ENCODE measurements around the gene GRM5. TPM values are rescaled to one million over a fixed set of nuclear protein-coding genes. Genes with fewer than 3 reads are reported as not detected.

The GRM5 gene
- total RNA-seq, 1 donor from 2014 or later: not detected

DNA sequence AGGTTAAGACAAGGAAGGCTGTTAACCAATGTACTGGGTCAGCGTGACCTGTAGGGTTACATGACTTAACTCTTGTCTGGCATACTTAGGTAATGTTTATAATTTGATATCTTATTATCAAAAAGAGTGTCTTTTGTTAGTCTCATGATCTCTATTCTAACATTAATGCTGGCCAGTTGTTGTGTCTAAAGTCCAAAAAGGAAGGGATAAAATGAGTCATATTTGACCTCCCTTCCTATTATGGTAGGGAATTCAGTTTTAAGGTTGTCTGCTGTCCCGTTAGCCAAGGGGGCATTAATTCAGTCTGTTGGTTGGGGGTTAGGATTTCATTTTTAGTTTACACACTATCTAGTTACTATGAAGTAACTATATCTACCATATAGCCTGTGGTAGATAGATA lies 364.0 kb downstream of the GRM5 start:
- DNase-seq (ENCODE audit: low spot score): no peak

DNA sequence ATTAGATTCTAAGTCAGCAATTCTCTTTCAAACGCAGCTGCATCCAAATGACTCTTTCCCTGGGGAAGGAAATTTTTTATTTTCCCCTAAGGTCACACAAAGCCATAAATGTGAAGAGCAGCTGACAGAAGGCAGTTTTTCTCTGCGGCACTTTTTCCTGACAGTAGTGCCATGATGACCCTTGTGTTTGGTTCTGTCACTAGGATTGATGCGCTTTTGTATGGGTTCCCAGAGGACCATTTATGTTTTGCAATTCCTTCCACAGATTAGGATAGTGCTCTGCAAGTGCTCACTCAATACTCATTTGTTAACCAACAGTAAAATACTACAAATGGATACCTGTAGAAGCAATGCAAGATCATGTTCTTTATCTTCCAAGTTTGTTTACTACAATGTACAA lies 368.6 kb downstream of the GRM5 start:
- DNase-seq (ENCODE audit: low spot score): no peak

DNA sequence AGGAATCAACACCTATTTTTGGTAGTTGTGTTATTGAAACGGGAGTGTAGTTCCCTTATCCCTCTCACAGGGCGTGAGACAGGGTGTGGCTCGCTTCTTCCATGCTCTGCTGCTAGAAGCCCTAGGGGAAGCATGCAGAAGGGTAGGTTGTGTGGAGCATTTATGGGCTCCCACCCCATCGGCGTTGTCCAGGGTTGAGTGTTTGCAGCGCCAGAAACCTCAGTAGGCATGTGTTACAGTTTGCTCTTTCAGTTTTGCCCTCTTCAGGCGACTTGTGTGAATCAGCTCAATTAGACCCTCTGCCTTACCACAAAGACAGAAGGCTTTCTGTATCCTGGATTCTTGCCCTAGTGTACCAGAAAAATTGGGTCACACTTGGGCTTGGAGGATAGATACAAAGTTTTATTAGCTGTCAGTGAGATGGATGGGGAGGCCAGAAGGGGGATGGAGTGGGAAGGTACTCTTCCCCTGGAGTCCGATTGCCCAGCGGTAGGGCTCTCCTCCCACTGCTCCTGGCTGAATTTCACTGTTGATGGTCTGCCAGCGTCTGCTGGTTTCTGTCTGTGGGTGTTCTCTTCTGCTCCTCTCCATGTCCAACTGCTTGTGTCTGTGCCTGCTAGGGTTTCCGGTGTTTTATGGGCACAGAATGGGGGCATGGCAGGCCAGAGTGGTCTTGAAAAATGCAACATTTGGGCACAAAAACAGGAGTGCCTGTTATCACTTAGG lies 369.9 kb downstream of the GRM5 start:
- no peak for DNase-seq (ENCODE audit: low spot score)

DNA sequence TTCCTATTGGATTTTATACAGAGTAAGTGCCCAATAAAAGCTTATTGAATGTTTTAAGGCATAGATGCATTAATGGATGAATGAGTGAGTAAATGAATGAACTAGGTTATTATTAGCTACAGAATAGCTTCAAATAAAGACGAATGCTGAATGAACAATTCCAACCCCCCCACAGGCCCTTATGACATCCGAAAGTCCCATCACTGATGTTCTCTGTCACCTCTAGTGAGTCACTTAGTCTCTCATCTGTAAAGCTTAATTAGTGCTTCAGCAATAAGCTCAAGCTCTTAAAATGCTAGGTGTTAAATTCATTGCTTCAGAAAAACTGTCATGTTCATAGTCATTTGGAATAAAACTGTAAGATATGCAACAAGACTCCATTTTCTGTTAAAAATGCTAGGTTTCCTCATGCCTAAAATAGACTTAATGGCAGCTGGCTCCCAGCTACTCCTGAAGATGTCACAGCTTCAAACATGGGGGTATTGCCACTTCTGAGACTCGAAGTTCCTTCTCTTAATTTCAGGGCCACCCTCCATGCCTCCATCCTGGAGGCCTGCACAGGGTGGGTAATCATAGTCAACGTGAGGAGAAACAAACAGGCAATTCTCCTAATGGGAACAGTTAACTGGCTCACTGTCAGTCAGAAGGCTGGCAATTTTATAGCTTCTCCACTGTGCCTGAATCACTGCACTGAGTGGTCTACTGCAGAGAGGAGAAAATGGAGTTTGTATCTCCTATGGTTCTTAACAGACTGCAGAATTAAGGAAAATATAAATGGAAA lies 373.3 kb downstream of the GRM5 start:
- no peak for DNase-seq (ENCODE audit: low spot score)

DNA sequence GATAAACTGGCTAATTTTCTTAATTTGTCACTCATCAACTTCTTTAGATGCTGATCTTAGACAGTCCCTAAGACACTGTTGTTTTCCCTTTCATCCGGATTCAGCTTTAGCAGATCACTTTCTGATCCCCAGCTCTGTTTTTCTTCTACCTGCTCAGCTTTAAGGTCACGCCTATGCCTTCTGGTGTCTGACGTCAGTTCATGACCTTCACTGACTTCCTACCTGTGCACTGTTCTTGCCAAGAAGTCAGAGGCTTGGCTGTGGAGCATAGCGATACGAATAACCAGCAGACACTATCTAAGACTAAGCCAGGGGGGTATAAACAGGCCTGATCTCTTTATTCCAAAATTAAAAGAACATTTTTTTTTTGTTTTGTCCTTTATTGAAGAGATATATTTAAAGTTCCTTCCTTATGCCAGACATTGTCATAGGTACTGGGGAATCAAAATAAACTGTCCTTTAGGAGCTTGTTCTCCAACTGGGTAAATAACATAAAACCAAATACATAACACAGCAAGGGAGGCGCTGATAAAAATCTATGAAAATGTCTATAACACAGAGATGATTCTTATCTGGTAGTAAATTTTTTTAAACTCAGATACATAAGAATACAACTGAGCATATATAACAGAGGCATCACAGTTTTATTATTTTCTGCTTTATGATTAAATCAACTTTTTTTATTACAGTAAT lies 376.1 kb downstream of the GRM5 start:
- no peak for DNase-seq (ENCODE audit: low spot score)

DNA sequence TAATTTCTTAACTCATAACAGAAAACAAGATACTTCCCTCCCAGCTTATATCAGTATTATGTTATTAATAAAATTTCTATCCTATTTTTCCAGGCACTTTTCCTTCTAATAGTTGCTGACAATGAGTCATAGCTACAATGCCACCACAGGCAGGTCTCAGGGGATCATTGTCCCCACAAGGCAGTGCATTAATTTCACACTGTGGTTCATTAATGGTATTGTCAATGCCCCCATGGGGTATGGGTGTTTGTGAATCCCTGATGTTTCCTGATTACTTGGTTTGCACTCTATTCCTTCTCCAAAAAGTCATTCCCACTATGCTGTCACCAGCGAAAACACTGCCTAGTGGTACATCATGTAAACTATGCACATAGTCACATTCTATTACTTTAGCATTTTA lies 382.8 kb downstream of the GRM5 start:
- no peak for DNase-seq (ENCODE audit: low spot score)

DNA sequence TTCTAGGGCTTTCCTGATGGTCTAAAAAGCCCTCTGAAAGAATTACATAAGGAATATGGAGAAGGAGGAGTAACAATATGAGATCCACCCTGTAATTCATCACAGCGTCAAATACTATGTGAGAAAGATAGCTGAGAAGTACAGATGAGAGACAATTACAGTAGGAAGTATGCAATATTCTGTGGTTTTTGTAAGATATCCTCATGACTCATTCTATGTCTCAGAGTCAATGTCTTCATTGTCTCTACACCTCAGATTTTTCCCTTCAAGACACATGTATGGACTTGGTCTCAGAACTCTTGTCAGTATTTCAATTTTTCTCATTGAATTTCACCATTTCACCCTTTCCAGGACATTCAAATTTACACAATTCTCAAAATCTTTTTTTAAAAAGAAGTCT lies 385.0 kb downstream of the GRM5 start:
- no peak for DNase-seq (ENCODE audit: low spot score)

DNA sequence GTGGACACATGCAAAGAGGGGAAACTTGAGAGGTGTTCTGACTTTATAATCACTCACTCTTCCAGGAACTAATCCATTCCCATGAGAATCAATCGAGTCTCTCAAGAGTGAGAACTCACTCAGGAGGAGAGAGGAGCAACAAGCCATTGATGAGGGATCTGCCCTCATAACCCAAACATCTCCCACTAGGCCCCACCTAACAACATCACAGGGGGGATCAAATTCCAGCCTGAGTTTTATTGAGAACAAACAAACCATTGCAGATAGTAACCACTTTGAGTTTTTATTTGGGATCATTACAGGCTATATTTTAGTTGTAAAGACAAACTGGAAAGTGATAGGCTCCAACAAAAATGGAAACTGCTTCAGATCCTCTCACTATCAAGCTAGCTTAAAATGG lies 399.4 kb downstream of the GRM5 start:
- no peak for DNase-seq (ENCODE audit: low spot score)

DNA sequence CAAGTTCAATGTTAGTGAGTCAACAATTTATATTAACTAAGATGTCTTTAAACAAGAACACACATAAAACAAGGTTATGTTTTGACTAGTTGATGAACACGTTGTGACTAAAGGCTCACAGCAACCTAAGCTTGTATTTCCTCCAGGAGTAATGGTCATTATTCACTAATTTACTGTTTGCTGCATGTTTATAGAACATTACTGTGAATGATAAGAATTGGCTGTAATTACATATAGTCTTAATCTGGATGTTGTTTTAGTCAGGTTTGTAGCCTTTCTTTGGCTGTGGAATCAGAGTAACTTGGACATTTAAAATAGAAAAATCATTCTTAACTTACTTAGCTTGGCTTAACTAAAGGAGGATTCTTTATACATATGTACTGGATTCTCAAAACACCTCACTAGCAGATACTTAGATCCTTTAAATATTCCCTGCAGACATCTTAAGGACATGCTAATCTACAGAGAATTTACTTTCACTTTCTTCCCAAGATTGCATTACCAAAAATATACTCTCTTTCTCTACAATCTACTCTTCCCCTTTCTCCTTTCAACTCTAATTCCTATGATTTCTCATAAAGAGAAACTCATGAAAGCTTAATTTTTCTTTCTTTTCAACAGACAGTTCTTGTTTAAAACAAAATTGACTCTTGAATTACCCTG lies 408.6 kb downstream of the GRM5 start:
- DNase-seq (ENCODE audit: low spot score): no peak

DNA sequence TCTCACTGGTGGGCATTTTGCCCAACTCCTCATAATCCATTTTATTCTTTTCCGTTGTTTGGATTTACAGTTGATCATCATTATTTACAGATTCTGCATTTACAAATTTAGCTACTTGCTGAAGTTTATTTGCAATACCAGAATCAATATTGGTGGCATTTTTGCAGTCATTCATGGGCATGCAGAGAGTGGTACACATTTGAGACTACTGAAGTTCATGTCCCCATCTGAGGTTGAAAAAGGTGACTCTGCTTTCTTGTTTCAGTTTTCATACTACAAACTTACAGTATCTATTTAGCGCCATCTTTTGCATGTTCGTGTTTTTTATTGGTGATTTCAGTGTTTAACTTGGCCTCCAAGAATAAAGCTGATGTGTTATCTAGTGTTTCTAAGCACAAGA lies 409.5 kb downstream of the GRM5 start:
- DNase-seq (ENCODE audit: low spot score): no peak

DNA sequence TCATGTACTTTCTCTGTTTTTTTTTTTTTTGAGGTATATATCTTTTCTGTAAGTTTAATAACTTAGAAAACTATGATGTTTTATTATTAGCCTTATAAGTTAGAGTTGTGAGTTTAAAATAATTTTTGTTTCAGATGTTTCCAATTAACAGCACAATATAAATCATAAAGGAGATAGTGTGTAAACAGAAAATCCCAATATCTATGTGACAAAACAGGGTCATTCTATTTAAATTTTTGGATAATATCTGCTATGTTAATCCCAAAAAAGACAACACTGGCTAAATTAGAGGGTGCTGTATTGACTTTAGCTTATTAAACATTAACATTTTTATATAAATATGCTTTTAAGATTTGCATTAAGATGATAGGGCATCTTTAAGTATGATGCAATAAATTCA lies 410.1 kb downstream of the GRM5 start:
- DNase-seq (ENCODE audit: low spot score): no peak

DNA sequence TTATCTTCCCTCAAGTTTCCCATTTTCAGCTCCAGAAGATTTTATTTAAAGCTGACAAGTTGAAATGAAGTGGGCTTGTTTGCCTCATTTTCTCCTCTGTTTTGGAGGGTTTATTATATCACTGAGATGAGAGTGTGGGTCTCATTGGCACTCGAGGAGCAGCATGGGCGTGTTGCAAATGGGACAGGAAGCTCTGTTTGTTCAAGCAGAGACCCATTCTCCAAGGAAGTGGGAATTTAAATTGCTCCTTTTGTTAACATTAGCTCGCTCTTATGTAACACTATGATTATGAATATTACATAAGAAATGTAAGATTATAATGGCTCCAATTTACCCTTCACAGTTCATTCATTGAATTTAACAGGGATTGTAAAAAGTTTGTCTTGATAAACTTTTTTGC lies 410.6 kb downstream of the GRM5 start:
- no peak for DNase-seq (ENCODE audit: low spot score)

DNA sequence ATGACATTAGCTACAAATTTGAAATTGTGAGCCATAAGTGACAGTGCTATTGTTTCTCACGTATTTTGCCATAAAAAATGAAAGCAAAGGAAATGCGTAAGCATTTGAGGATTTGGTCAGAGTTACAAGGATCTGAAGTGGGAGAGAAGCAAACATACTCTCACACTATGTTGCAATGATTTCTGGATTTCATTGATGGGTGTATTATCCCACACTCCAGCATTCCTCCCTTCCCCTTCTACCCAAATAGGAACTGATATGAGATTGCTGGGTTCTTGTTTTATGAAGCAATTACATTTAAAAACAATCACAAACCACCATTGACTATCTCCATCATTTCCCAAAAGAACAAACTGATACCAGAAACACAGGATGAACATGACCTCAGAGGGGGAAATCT lies 414.2 kb downstream of the GRM5 start:
- no peak for DNase-seq (ENCODE audit: low spot score)

DNA sequence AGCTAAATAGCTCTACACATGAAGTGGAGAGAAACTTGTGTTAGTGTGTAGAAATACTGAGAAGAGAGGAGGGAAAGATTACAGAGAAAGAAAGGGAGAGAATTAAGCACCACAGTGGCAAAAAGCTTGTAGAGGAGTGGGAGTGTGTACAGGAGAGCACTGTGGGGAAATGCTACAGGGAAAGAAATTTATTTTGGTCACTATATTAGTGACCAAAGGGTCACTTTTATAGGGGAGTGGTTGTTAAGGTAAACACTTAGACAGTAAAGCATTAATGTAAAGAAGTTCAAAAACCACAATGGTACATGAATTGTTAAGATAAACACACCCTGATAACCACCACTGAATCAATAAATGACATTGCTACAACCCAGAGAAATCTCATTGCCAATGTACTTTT lies 421.1 kb downstream of the GRM5 start:
- DNase-seq (ENCODE audit: low spot score): no peak

DNA sequence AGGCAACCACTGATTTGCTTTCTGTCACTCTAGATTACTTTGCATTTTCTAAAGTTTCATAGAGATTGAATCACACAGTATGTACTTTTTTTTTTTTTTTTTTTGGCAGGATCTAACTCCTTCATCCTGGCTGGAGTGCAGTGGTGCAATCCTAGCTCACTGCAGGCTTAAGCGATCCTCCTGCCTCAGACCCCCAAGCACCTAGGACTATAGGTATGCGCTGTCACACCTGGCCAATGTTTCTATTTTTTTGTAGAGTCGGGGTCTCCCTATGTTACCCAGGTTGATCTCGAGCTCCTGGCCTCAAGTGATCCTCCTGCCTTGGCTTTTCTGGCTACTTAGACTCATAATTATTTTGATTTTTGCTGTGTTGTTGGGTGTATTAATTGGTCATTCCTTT lies 433.6 kb downstream of the GRM5 start:
- no peak for DNase-seq (ENCODE audit: low spot score)

DNA sequence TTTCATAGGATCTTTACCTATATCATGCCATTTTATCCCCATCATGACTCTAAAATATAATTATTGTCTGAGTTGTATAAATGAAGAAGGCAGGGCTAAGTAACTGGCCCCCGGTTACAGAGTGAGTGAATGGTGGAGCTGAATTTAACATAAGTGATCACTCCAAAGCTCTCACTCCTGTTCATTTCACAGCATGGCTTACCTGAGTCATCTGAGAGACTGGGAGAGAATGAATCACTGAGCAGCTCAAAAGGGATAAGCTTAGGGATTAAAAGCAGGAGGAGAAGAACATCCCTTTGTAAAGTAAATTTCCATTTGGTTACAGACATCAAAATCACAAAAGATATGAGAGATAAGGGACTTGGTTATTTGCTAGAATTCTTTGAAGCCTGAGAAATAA lies 434.3 kb downstream of the GRM5 start:
- DNase-seq (ENCODE audit: low spot score): no peak

DNA sequence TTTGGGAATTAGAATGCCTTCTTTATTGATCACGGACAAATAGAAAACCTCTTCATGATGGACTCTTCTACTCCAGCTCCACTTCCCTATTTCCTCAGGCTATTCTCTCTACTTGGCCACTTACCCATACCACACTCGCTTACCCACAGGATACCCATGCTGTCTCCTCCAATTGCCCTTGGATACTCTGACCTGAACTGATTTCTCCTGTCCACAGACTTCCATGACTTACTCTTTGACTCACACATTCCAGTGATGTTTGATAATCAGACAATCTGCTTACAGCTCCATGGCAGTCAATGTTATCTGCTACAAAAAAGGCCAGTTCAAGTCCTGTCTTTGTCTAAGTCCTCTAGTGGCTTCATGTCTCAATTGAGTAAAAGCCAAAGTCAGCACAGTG lies 436.3 kb downstream of the GRM5 start:
- DNase-seq (ENCODE audit: low spot score): no peak

DNA sequence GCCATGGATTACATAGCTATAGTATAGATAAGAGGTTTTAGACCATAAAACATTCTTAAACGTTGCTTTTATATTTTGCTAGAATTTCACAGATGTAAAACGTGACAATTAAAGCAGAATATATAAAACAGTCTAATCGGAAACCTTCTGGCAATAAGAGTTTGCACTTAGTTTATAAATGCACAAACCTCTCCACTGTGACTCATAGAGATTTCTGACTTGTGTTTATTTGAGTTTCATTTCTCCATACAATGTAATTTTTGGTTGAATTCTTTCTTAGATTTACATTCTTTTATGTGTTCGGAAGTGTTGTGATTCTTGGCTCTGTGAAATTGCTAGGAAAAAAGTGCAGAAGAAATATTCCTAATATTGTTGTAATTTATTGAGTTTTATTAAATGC lies 439.6 kb downstream of the GRM5 start:
- no peak for DNase-seq (ENCODE audit: low spot score)

DNA sequence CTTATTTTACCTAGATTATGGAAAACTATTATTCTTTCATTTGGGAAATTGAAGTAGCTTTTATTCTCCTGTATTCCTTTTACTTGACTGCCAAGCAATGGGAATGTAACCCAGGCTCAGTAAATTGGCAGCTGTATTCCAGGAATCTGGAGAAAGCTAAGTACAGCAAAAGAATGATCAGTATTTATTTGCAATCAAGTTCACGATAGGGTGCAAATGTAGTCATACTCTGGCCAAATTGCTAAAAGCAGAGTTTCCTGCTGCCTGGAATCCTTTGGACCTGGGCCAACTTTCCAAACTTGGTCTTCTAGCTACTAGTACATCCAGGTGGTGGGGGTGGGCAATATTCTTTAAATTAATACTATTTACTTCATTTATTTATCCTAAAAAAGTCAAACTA lies 442.3 kb downstream of the GRM5 start:
- no peak for DNase-seq (ENCODE audit: low spot score)

DNA sequence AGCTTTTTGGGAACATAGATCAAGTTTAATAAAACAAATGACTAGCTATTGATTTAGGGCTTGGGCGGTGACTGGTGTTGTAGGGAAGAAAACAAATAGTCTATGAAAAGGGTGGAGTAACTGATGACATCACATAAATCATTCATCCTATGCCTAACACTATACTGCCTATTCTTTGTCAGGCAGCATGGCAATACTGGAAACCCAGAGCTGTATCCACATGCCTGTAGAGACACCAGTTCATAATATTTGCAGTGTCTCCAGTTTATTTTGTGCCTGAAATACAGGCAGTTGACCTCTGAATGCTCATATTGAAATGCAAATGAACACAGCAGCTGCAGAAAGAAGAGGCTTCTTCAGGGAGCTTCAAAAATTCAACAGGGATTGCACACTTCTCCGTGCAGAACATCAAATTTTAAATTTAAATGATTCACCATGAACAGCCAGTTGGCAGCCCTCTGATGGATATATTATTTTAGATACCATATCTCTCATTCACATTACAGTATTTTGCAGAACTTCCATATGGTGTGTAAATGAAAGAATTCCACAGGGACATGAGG lies 445.1 kb downstream of the GRM5 start:
- DNase-seq (ENCODE audit: low spot score): no peak

DNA sequence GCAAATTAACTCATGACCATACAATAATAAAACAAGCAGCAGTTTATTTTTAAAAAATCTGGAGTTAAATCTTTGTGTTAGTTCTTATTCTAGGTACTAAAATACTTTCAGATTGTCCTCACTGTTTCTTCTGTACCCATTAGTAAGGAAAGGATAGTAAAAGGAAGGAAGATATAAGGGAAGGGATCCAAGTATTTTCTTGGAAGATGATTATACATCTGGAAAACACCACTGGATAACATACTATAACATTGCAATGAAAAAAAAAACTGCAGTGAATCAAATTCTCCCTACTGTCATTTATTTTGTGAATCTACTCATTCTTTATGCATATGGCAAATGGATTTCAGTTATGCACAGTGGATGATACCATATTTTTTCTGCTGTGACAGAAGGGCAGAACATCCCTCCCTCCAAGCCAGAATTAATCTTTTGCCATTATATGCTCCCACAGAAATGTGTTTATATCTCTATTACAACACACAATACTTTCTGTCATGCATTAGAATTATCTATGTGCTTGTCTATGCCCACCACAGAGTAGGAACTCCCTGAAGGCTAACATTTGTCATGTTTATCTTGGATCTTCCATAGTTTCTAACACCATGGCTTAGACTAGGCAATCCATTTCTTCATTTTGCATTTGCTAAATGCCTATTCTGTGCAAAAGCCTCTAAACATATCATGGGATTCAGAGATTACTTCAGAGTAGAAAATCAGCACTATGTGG lies 446.0 kb downstream of the GRM5 start:
- DNase-seq (ENCODE audit: low spot score): no peak

DNA sequence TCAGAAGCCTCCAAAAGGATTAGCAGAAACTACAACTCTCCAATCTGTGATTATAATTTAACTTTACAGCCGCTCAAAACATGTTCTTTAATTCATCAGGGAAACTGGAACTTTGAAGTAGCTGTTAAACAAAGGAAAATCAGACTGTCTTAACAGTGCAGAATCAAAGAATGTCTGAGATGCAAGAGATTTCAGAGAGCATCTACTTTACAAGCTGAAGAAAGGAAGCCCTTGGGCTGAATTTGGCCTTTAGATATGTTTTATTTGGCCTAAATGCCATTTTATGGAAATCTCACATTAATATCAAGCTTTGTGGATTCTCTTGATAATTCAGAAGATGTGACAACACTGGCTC lies 446.7 kb downstream of the GRM5 start:
- DNase-seq (ENCODE audit: low spot score): no peak
